ENCODE results near the gene ARHGEF4.

ARHGEF4 gene, protein sequence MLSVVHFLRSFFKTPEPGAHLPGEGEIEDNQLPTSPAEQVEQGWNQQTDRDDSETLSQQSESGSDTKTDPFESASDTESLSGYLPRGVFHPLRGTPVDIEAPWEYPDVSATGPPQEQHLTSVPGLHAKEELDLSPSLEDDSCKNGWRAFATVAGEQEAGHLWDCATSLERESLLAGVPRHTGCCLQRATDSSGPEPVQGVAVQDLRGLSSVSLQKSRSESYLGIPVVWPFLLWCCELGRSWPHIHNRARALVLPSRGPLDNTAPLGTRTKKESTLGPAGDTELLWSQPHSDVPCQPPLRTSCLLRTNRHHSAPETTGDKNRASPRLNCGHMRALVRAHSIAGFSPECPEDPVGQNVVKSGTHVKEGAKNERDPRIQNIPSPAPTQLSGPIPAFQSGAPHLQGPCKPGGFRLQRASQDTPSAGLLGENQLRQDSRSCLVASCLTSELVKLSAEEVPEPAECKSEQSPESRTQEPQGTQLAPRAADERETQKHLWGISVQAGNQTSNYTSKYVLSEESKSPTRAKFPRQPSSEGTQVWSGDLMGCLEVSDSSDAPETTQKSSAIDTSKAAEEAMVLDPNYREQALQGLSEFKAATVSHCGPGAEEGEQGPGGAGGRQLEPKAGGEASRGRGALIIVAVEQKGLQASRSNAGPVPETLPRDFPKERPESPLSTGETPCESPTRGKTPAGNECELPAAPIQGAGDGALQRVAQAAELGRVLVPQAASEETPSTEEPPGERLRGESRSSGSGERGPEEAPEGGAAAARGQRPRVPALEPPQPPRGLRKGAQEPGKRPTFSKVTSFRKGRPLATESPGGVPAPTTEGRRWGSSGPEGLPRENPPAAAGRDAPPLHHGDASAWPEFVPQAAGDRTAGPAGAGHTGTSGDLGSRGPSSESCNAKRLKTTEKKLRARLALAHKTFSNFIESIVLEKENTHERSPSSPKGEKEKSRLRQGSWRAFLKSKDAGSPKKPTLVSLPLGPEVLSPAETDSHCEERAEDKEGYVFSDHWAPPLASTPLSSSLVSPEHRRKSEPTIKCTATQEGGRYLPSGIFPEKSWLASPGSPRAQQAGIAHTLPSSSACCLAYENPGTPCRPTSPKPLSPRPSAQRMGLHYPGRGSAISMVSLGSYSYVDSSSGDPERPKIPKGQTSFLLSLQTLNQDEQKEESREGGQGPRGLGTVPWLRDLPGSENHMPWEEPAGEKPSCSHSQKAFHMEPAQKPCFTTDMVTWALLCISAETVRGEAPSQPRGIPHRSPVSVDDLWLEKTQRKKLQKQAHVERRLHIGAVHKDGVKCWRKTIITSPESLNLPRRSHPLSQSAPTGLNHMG (N-terminal part only)

GRCh38 chr2:130836501-130837174 is at the start of gene ARHGEF4:
Gene ARHGEF4, plus strand, starts transcription at chr2:130836914. Its CDS starts 40 bp downstream, at chr2:130836954.
- no peak for DNase-seq

DNA sequence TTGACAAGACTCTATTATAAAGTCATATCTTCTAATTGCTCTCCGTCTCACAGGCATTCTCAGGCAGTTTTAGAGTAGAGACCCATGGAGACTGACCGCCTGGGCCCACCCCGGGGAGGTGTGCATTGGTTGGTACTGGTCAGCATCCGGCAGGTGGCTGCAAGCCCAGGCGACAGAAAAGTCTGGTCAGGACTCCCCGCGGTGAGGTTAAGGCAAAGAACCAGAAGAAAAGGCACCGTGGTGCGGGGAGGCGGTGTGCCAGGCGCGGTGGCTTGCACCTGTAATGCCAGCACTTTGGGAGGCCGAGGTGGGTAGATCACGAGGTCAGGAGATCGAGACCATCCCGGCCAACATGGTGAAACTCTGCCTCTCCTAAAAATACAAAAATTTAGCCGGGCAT is 48.9 kb upstream of the ARHGEF4 start:
- no peak for DNase-seq

DNA sequence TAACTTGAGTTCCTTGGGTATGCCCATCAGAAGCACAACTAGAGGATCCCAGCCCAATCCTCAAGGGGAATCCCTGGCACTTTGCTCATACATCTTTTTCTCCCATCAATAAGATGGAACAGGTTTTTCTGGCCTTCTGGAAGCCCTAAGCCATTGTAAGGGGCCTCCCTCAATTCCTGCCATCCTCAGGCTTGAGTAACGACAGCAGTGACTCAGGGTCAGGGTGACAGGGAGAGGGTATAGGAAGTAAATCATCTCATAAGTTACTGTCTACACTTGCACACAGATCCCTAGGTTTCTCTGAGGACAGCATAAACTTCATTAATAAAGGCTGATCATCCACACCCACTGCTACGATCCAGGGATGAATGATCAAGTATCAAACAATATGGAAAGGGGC is 46.4 kb upstream of the ARHGEF4 start:
- no peak for DNase-seq

DNA sequence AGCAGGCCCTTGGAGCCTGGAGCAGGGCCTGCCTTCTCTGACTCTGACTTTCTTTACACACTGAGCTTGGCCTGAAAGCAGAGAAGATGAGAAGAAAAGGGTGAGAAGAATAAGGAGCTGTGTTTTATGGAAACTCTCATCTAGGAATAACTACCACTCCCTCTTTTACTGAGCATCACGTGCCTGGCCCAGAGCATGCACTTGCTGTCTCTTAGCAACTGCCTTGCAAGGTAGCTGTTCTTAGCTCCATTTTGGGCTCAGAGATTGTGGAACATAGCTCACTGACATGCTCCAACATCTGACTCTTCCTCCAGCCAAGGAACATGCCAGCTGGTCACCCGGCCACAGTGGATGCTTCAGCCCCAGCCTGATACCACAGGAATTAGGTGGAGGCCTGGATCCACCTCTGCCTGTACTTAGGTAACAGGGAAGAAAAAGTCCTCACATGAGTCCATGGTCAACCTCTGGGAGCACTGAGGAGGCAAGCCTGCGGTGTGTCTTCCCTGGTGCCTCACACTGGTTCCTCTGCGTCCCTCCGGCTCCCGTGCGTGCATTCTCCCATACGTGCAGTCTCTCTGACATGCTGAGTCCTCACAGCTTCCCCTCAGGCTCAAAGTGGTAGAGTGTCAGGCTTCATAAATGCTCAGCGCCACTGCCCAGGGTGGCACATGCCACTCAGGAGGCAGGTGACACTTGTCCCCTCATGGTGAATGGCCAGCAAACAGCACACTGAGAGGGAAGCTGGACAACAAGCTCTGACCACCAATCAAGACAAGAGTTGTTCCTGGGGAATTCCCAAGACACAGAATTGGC is 45.7 kb upstream of the ARHGEF4 start:
- DNase-seq: no peak

DNA sequence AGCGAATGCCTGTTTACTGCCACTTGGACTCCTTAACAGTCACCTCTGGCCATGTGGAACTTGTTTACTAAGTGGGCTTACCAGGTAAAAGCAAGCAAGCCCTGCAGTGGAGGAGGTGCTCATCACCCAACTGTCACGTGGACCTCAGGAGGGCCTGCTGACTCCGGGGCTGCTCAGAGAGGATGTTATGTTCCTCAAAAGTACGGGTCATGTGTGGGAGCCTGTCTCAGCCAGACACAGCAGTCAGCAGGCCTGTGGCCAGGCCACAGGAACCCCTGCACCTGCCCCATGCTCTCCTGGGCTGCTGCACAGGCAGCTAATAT is 45.1 kb upstream of the ARHGEF4 start:
- no peak for DNase-seq

DNA sequence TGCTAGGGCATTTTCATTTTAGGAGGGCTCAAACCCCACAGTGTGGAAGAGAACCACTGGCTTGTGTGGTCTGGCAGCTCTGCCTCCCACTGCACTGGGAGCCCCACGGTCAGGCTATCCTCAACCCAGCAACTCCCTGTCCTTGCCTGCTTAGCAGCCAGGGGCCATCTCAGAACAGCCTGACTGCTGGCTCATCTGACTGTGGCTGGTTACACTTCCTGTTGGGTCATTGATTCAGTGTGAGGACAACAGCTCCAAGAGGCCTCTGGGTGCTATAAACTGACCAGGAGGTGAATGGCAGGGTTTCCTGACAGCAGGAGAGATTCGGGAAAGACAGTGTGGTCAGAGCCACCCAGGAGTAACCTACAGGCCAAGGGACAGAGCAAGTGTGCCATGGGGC is 41.3 kb upstream of the ARHGEF4 start:
- no peak for DNase-seq

GRCh38 chr2:130796290-130796689 is 40.4 kb upstream of the ARHGEF4 start:
- DNase-seq: no peak

- peak; percentile 94 for DNase-seq
These were observed 39.0 kb upstream of the ARHGEF4 start for GRCh38 chr2:130797493-130798435.

DNA sequence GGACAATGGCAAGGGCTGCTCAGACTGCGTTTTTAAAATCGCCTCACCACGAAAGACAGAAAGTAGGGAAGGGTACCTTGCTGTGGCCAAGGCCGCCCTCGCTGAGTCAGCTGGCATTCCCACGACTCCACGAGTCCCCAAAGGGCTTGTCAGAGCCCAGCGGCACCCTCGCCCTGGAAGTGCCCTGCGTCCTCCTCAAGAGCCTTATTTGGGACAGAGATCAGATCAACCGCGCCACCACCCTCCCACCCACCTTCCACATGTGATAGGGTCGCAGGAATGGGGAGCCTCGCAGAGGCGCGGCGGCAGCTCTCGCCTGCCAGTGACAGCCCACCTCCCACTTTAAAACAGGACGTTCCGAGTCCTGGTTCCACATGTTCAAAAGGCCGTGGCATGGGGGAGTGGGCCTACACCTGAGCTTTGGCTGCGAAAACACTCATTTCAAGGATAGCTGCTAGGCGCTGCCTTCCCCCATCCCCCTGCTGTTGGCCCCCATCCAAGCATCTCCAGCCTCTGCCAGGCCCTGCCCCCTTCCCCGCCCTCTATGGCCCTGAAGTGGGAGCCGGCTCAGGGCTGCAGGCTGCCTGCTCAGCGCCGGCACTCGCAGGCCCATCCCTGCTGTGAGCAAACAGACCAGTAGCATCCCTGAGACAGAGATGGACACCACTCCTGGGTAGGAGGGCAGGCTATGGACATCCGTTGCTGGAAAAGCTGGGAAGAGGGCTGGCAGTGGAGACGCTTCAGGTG is 38.1 kb upstream of the ARHGEF4 start:
- peak; percentile 75 for DNase-seq

DNA sequence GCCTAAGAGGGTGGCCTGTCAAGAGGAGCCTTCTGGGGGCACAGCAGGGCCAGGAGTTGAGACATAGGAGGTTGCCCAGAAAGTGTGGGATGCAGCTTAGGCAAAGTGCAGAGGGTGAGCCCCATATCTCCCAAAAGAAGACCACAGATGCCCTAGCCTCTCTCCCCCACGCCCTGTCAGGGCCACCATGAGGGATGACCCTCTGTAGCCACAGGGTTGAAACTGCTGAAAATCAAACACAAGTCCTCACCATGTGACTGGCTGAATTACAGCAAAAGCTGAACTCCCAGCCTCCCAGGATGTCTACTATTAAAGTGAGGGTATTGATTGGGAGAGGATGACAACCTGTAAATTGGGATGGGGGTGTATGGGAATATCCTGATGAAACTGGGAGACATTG is 37.4 kb upstream of the ARHGEF4 start:
- no peak for DNase-seq

DNA sequence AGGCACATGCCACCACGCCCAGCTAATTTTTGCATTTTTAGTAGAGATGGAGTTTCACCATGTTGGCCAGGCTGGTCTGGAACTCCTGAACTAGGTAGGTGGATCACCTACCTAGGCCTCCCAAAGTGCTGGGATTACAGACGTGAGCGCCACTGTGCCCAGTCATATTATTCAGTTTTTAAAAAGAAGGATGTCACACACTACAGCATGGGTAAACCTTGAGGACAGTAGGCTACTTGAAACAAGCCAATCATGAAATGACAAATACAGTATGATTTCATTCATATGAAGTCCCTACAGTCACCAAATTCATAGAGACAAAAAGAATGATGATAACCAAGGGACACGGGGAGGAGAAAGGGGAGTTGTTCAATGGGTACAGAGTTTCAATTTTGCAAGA is 31.1 kb upstream of the ARHGEF4 start:
- no peak for DNase-seq

GRCh38 chr2:130806370-130806769 is 30.3 kb upstream of the ARHGEF4 start:
- DNase-seq: no peak

DNA sequence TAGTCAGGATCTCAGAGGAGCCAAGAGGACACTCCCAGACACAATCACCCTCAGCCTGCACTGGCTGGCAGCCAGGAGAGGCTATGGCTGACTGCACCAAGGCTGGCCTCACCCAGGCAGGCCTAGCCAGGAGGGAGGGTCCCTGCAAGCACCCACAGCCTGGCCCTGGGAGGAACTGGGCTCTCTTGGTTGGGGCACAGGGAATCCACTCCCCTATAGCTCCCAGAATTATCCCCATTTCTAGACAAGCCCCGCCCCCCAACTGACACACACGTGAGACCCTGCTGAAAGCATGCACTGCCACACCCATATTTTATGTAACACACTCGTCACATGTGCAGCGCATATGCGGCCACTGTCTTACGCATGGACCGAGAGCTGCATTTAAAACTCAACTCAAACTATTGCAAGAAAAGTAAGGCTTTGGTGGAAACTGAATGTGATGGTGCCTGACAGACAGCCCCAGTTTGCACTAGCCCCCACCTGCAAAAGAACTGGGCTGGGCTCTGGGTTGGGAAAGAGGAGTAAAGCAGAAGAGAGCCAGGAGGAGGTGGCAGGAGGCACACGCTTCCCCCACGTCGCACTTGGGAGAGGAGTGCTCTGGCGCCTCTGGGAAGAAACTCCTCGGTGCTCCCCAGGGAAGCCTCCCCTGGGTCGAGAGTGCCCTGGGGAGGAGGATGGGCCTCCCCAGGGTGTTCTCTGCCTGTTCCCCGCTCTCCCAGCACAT is 28.9 kb upstream of the ARHGEF4 start:
- DNase-seq: no peak

DNA sequence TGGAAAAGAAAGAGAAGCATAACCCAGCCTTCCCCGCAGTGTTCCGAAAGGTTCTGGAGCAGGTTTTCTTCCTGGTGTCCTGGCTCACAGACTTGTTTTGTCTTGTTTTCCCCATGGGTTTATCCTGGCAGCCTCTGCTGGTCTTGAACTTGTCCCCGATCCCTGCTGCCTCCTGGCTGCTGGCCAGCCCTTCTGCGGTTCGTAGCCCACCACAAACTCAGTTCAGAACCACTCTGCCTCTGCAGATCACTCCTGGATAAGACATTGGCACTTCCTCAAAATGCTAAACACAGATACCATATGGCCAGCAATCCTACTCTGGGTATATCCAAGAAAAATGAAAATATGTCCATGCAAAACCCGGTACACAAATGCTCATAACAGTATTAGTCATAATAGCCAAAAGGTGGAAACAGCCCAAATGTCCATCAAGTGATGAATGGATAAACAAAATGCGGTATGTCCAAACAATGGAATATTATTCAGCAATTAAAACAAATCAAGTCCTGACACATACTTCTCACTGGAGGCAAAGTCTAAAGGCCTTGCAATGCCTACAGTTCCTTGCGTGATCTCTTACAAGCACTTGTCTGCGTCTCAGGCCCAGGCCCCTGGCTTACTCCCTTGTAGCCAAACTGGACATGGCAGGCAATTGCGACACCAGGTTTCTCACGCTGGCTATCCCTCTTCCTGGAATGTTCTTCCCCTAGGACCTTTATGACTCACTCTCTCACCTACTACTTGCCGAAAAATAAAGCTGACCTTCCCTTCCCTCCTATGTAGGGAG is 28.0 kb upstream of the ARHGEF4 start:
- no peak for DNase-seq

DNA sequence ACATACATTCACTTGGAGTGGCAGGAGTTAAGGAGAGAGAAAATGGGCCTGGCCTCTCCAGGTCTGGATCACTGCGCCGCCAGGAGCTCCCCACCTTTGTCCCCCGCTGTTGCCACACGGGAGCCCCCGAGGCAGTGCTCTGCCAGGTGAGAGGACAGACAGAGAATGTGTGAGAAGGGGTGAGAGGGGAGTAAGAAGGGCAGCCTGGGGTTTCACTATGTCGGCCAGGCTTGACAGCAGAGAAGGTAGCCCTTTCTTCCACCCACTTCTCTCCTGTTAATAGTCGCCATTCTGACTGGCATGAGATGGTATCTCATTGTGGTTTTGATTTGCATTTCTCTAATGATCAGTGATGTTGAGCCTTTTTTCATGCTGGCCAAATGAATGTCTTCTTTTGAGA is 26.2 kb upstream of the ARHGEF4 start:
- DNase-seq: no peak

DNA sequence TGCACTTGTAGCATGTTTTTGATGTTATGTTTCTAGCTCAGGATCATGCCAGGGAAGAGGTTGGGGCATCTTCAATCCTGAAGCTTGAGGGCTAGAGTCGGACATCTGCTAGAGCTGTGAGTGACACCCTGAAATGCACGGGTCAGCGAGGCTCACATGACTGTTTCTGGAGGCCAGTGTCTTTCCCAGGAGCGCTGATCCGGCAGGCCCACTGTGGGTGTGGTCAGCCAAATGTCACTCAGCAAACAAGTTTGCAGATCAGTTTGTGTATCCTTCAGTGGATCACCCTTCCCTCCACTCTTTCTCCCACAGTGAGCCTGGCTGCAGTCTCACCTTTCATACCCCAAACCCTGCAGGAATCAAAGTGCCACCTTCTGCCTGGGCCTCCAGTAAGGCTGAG is 23.0 kb upstream of the ARHGEF4 start:
- no peak for DNase-seq

GRCh38 chr2:130814931-130815680 is 21.6 kb upstream of the ARHGEF4 start:
- DNase-seq: no peak

Measured in right forelimb (tissue), 1 donor.